GM18505 (cell line): ENCODE measurements around the gene IMMP2L.
"Not testable (repeated sequence)": the region's sequence is repeated elsewhere in the genome, so short reads cannot be mapped to it uniquely, and the experiment has no call there.

Experiments
- ATAC-seq: cut with Tn5 transposase; IDR thresholded peaks from one replicate; pipeline ENCODE4 v1.9.1; 2021; ENCODE audit not compliant: unreplicated experiment
- POLR2A ChIP-seq: IDR thresholded peaks from 4 replicates; pipeline ENCODE4 v1.6.1; 2011; ENCODE audit warnings: borderline replicate concordance; ENCODE audit not compliant: insufficient read depth, insufficient read length; ENCODE audit errors: extremely low read depth

IMMP2L gene

DNA sequence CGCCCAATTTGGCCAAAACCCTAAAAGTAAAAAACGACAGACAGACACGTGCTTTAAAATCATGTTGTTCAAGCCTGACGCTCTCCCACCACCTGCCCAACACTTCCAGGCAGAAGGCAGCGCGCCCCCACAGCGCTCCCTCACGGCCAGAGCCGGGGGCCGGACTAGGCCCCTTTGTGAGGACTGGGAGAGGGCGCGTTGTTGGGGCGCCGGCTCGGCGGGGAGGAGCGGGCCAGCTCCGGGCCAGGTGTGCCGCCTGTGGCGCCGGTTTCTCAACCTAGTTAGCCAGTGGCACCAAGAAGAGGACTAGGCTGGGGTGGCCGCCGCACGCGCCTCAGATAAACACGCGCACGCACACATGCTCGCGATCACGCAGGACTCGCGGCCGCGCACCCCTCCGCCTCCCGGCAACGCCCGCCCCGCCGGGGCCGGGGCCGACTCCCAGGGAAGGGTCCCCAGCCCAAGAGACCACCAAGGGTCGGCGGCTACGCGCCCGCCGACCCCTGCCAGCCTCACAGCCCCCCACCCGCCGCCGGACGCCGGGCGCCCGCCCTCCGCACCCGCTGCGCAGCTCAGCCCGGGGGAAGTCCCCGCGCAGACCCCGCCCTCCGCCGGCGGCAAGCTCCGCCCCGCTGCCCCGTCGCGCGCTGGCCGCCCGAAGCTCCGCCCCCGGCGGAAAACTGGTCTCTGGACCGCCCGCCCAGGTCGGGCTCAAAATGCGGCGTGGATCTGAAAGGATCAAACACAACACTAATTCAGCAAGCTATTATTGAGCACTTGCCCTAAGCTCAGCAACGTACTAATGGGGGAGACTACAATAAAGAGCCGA, at the start of gene IMMP2L:
Gene IMMP2L (minus strand): TSS at position 589 of the 829 bp plus-strand sequence.
- TF ChIP-seq POLR2A: peak; percentile 58
- ATAC-seq: peak; percentile 88

GRCh38 chr7:111609483-111610254, 47.4 kb upstream of the IMMP2L start:
- ATAC-seq: not testable (repeated sequence)

DNA sequence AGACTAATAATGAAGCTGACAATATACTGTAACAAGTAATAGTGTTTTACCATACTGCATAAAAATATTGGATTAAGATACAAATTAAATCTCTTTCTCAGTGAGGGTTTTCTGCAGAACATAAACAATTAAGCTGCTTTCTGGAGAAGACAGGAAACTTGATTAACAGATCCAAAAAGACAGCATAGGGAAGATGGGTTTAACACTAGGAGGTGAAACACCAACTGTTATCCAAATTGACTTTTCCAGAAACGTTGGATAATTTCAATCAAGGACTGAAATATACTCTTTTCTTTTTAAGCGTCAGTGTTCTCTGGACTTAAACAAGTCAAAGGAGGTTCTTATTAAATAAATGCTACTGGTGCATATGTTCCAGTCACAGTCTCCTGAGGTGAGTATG, 45.3 kb upstream of the IMMP2L start:
- no peak for TF ChIP-seq POLR2A
- no peak for ATAC-seq

- no peak for TF ChIP-seq POLR2A
- ATAC-seq: no peak
Measured at GRCh38 chr7:111605246-111605645, 43.0 kb upstream of the IMMP2L start.

DNA sequence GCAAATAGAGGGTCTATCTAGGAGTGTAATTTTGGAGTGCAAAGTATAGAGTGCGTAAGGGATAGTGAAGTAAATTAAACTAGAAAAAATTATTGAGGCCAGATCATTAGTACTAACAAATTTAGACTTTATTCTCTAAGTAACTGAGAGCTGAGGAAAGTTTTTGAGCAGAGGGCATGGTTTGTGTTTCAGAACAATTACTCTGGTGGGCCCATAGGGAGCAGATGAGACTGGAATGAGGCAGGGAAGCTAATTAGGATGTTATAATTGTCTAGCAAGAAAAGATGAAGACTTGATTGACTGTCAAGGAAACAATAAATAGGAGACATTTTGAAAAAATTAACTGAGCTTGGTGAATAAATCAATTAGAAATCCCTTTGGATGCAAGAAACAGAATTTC, 37.8 kb upstream of the IMMP2L start:
- TF ChIP-seq POLR2A: no peak

GRCh38 chr7:111595780-111596179, 33.5 kb upstream of the IMMP2L start:
- TF ChIP-seq POLR2A: no peak
- ATAC-seq: no peak

More for the DNA sequence above, 37.8 kb upstream of the IMMP2L start:
- no peak for ATAC-seq

GRCh38 chr7:111594602-111595001, 32.3 kb upstream of the IMMP2L start:
- ATAC-seq: no peak
- TF ChIP-seq POLR2A: no peak

GRCh38 chr7:111593343-111593742, 31.1 kb upstream of the IMMP2L start:
- no peak for ATAC-seq
- no peak for TF ChIP-seq POLR2A

- no peak for ATAC-seq
- no peak for TF ChIP-seq POLR2A
Measured at GRCh38 chr7:111588065-111588433, 25.8 kb upstream of the IMMP2L start.

- TF ChIP-seq POLR2A: no peak
Measured at GRCh38 chr7:111587410-111588064, 25.2 kb upstream of the IMMP2L start.

DNA sequence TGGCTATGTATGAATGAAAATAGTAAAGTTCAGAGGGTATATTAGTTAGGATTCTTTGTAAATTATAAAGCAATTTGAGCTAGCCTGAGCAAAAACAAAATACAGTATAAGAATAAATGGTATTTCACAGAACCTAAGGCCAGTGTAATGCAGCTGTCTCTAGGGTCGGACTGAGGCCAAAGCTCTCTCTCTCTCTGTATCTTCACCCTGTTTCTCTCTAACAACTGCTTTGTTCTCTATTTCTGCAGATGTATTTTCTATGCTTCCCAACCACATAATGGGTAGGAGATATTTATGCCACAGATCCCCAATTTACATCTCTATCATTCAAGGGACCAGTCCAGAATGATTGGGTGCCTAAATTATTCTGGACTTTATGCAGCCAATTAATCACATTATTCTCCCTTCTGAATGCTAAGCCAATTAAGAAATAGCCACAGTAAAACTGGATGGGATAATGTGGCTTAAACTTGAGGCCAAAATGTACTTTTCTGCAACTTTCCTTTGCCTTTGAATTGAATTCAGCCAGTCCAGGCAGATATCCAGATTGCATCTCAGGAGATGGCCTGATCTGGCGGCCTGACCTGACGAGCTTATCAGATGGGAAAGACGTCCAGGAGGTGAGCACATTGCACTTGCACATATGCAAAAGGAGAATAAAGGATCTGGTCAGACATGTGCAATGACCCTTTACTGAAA, 24.6 kb upstream of the IMMP2L start:
- ATAC-seq: no peak
- no peak for TF ChIP-seq POLR2A

More at GRCh38 chr7:111587410-111588064, 25.2 kb upstream of the IMMP2L start:
- no peak for ATAC-seq

GRCh38 chr7:111581784-111582488, 19.6 kb upstream of the IMMP2L start:
- ATAC-seq: not testable (repeated sequence)

GRCh38 chr7:111581207-111581606, 18.9 kb upstream of the IMMP2L start:
- not testable (repeated sequence) for ATAC-seq
